ENCODE measurements around the gene FBXW7. TPM values are rescaled to one million over a fixed set of nuclear protein-coding genes. Genes with fewer than 3 reads are reported as not detected.

FBXW7 gene
- total RNA-seq, 1 experiment from 2014 or later, result 23.0 TPM

GRCh38 chr4:152390216-152390615, 145.7 kb downstream of the FBXW7 start:
- DNase-seq (ENCODE audit: low spot score) (no peak), ATAC-seq (no peak)
- Mint-ChIP-seq H3K27me3 (ENCODE audit: low read depth) (no peaks in the 10 kb centered on the region), H3K9me3 (no peaks in the 10 kb centered on the region), H3K4me1 (peaks cover 7% of the 10 kb centered on the region; the same call in 1 of the 2 replicates), H3K4me3 (no peak overlapping the region), H3K36me3 (no peaks in the 10 kb centered on the region), H3K27ac (no peak overlapping the region)
- CTCF ChIA-PET, result interaction anchor here (0.7 to 1.4 kb wide), 2 partner anchors 64 to 111 kb away, joined by 3 read pairs; no protein-coding TSS in a partner anchor
- POLR2A ChIA-PET, result no interaction called here
- TF ChIP-seq, protein P1, sequence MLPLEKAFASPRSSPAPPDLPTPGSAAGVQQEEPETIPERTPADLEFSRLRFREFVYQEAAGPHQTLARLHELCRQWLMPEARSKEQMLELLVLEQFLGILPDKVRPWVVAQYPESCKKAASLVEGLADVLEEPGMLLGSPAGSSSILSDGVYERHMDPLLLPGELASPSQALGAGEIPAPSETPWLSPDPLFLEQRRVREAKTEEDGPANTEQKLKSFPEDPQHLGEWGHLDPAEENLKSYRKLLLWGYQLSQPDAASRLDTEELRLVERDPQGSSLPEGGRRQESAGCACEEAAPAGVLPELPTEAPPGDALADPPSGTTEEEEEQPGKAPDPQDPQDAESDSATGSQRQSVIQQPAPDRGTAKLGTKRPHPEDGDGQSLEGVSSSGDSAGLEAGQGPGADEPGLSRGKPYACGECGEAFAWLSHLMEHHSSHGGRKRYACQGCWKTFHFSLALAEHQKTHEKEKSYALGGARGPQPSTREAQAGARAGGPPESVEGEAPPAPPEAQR (CRISPR knock-in tag; IDR thresholded peaks at IDR 0.05), result no peak
- TF ChIP-seq, protein P2, sequence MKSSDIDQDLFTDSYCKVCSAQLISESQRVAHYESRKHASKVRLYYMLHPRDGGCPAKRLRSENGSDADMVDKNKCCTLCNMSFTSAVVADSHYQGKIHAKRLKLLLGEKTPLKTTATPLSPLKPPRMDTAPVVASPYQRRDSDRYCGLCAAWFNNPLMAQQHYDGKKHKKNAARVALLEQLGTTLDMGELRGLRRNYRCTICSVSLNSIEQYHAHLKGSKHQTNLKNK (CRISPR knock-in tag; IDR thresholded peaks at IDR 0.05), result no peak
- TF ChIP-seq RELA (CRISPR knock-in tag; IDR thresholded peaks at IDR 0.05; ENCODE audit: borderline replicate concordance) (no peak), ZNF232 (CRISPR knock-in tag; IDR thresholded peaks at IDR 0.05) (no peak), MXD4 (CRISPR knock-in tag; IDR thresholded peaks at IDR 0.05; ENCODE audit: borderline replicate concordance) (no peak), STAT6 (CRISPR knock-in tag; conservative IDR thresholded peaks at IDR 0.05; ENCODE audit: low read depth) (no peak), IRF2 (CRISPR knock-in tag; IDR thresholded peaks at IDR 0.05; ENCODE audit: borderline replicate concordance, low read depth) (no peak), E2F4 (CRISPR knock-in tag; IDR thresholded peaks at IDR 0.05; ENCODE audit: borderline replicate concordance, low read depth) (no peak), TEAD4 (CRISPR knock-in tag; IDR thresholded peaks at IDR 0.05) (no peak), CREM (CRISPR knock-in tag; IDR thresholded peaks at IDR 0.05) (no peak), NR3C1 (CRISPR knock-in tag; conservative IDR thresholded peaks at IDR 0.05; ENCODE audit: low read depth) (no peak), PRRX2 (CRISPR knock-in tag; IDR thresholded peaks at IDR 0.05) (no peak), ZNF423 (CRISPR knock-in tag; IDR thresholded peaks at IDR 0.05) (no peak)

DNA sequence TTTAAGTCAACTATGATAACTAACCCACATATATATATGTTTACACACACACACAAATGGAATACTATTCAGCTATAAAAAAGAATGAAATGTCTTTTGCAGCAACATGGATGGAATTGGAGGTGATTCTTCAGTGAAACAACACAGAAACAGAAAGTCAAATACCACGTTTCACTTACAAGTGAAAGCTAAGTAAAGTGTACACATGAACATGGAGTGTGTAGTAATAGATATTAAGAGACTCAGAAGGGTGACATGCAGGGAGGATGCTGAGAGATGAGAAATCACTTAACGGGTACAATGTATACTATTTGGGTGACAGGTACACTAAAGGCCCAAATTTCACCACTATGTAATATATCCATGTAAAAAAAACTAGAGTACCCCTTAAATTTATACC, 146.5 kb downstream of the FBXW7 start:
- peaks cover under 1% of the 10 kb centered on the region; the same call in 1 of the 2 replicates for H3K9me3 Mint-ChIP-seq
- no peaks in the 10 kb centered on the region for H3K36me3 Mint-ChIP-seq
- TF ChIP-seq TEAD4 (CRISPR knock-in tag; IDR thresholded peaks at IDR 0.05) (no peak), SP1 (CRISPR knock-in tag; conservative IDR thresholded peaks at IDR 0.05) (no peak)
- CTCF ChIA-PET, result interaction anchor here (1.4 kb wide), 1 partner anchor 112 kb away, joined by 3 read pairs; no protein-coding TSS in a partner anchor
- no peak overlapping the region for H3K27ac Mint-ChIP-seq
- POLR2A ChIA-PET, result no interaction called here
- no peak for DNase-seq (ENCODE audit: low spot score)
- peaks cover 4% of the 10 kb centered on the region; the same call in 1 of the 2 replicates for H3K4me1 Mint-ChIP-seq
- H3K4me3 Mint-ChIP-seq, result no peak overlapping the region
- no peaks in the 10 kb centered on the region for H3K27me3 Mint-ChIP-seq (ENCODE audit: low read depth)
- ATAC-seq, result no peak

GRCh38 chr4:152385551-152385950, 150.3 kb downstream of the FBXW7 start:
- ChIA-PET POLR2A (no interaction called here), CTCF (interaction anchor here (1.0 to 1.4 kb wide), 5 partner anchors 8 to 69 kb away, joined by 3 to 4 read pairs (median 3); no protein-coding TSS in a partner anchor)
- peaks cover 16% of the 10 kb centered on the region for H3K4me1 Mint-ChIP-seq
- DNase-seq (ENCODE audit: low spot score) (no peak), ATAC-seq (no peak)
- no peaks in the 10 kb centered on the region; the same call in 1 of the 2 replicates for H3K36me3 Mint-ChIP-seq
- no peak overlapping the region for H3K4me3 Mint-ChIP-seq
- H3K9me3 Mint-ChIP-seq, result peaks cover 3% of the 10 kb centered on the region; the same call in 1 of the 2 replicates
- H3K27me3 Mint-ChIP-seq (ENCODE audit: low read depth), result no peaks in the 10 kb centered on the region
- H3K27ac Mint-ChIP-seq, result no peak overlapping the region
- TF ChIP-seq NFATC4 (CRISPR knock-in tag; IDR thresholded peaks at IDR 0.05), result no peak

All from WTC11 (cell line).